Chondrocyte (in vitro differentiated cells): ENCODE results near the gene DNMT3A. TPM values are rescaled to one million over a fixed set of nuclear protein-coding genes. Genes with fewer than 3 reads are reported as not detected.

Experiments
- DNase-seq: peaks from one replicate; pipeline ENCODE4 v3.0.0; 2021; ENCODE audit warnings: mixed read lengths, low spot score
- H3K27ac Mint-ChIP-seq: one replicate; pipeline ENCODE4 v1.8.0; 2021; ENCODE audit warnings: mild to moderate bottlenecking, moderate library complexity, mixed read lengths; ENCODE audit not compliant: unreplicated experiment
- H3K27me3 Mint-ChIP-seq: 2 replicates; pipeline ENCODE4 v1.8.0; 2021; ENCODE audit warnings: low read depth, mixed read lengths
- H3K36me3 Mint-ChIP-seq: 2 replicates; pipeline ENCODE4 v1.8.0; 2021; ENCODE audit warnings: low read depth, mixed read lengths
- H3K4me1 Mint-ChIP-seq: 2 replicates; pipeline ENCODE4 v1.8.0; 2021; ENCODE audit warnings: low read depth, mild to moderate bottlenecking, mixed read lengths
- H3K4me3 Mint-ChIP-seq: one replicate; pipeline ENCODE4 v1.8.0; 2021; ENCODE audit warnings: mild to moderate bottlenecking, moderate library complexity, mixed read lengths; ENCODE audit not compliant: unreplicated experiment
- H3K9me3 Mint-ChIP-seq: 2 replicates; pipeline ENCODE4 v1.8.0; 2021; ENCODE audit warnings: low read depth, mixed read lengths
- CTCF ChIP-seq: fragments of 200-600 bp; sonication (generic); IDR thresholded peaks from 2 replicates; pipeline ENCODE4 v1.5.0; 2021; ENCODE audit warnings: antibody characterized with exemption, mild to moderate bottlenecking, moderate library complexity
- total RNA-seq: library from RNA; stranded (reverse); gene quantifications from 3 replicates; pipeline ENCODE4 v1.2.1, GENCODE V29; 2021

Gene DNMT3A
- total RNA-seq, 1 donor from 2014 or later, result 43.9 TPM

- H3K4me1 Mint-ChIP-seq, result peaks cover 2% of the 10 kb centered on the region
- no peak overlapping the region for H3K4me3 Mint-ChIP-seq
- no peaks in the 10 kb centered on the region for H3K27me3 Mint-ChIP-seq
- no peak for TF ChIP-seq CTCF
- H3K27ac Mint-ChIP-seq, result no peak overlapping the region
- H3K9me3 Mint-ChIP-seq, result no peaks in the 10 kb centered on the region
- no peak for DNase-seq
- peaks cover 41% of the 10 kb centered on the region for H3K36me3 Mint-ChIP-seq
Observed at GRCh38 chr2:25245141-25245540, 96.6 kb downstream of the DNMT3A start.

- no peaks in the 10 kb centered on the region for H3K27me3 Mint-ChIP-seq
- no peak for DNase-seq
- no peak overlapping the region for H3K27ac Mint-ChIP-seq
- H3K36me3 Mint-ChIP-seq, result peaks cover 48% of the 10 kb centered on the region
- TF ChIP-seq CTCF, result no peak
- H3K4me3 Mint-ChIP-seq, result no peak overlapping the region
- no peaks in the 10 kb centered on the region for H3K9me3 Mint-ChIP-seq
- H3K4me1 Mint-ChIP-seq, result no peaks in the 10 kb centered on the region
Observed at GRCh38 chr2:25243995-25244394, 97.7 kb downstream of the DNMT3A start.

DNA sequence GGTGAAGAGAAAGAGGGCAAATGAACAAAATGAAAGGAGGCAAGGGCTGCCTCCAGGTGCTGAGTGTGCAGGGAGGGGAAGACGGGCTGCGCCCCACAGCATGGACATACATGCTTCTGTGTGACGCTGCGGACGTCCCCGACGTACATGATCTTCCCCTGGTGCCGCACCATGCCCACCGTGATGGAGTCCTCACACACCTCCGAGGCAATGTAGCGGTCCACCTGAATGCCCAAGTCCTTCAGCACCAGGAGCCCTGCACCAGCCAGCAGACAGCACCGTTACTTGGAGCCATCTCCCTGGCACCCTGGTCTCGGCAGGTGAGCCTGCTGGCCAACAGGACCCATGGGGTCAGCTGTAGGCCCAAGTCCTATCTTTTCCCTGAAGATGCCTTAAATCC is 100.3 kb downstream of the DNMT3A start:
- H3K36me3 Mint-ChIP-seq, result peaks cover 52% of the 10 kb centered on the region
- no peaks in the 10 kb centered on the region for H3K4me1 Mint-ChIP-seq
- no peak for DNase-seq
- H3K27me3 Mint-ChIP-seq, result no peaks in the 10 kb centered on the region
- no peak overlapping the region for H3K27ac Mint-ChIP-seq
- H3K4me3 Mint-ChIP-seq, result no peak overlapping the region
- no peaks in the 10 kb centered on the region for H3K9me3 Mint-ChIP-seq
- TF ChIP-seq CTCF, result no peak

DNA sequence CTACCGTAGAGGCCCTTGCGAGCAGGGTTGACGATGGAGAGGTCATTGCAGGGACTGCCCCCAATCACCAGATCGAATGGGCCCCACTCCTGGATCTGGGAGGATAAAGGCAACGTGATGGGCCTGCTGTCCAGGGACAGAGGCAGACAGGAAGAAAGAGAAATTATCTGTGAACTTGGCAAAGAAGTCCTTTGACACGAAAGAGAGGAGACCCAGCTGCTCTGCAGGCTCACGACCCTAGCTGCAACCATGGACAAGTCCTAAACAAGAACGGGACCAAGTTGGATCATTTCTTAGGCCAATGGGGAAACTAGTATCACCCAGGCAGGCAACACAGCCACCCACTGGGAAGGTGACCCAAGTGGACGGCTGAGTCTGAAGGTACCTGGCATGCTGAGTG is 101.1 kb downstream of the DNMT3A start:
- DNase-seq, result no peak
- Mint-ChIP-seq H3K27me3 (no peaks in the 10 kb centered on the region), H3K9me3 (no peaks in the 10 kb centered on the region), H3K4me1 (no peaks in the 10 kb centered on the region), H3K4me3 (no peak overlapping the region), H3K27ac (no peak overlapping the region), H3K36me3 (peaks cover 50% of the 10 kb centered on the region)
- no peak for TF ChIP-seq CTCF

DNA sequence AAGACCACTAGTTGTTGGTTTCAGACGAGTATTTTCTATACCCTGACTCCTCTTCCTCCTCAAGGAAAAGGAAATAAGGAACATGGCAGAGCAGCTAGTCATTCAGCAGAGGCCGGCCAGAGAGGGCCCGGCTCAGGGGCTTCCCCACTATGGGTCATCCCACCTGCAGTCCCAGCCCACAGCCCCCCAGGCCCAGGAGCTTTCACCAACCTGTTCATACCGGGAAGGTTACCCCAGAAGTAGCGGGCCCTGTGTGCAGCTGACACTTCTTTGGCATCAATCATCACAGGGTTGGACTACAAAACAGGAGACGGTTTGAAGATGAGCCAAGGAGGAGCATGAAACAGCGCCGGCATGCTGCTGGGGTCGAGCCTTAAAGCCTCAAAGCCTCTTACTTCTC is 102.8 kb downstream of the DNMT3A start:
- H3K36me3 Mint-ChIP-seq, result peaks cover 53% of the 10 kb centered on the region
- DNase-seq, result no peak
- no peaks in the 10 kb centered on the region for H3K9me3 Mint-ChIP-seq
- H3K27ac Mint-ChIP-seq, result no peak overlapping the region
- H3K4me3 Mint-ChIP-seq, result no peak overlapping the region
- no peaks in the 10 kb centered on the region for H3K27me3 Mint-ChIP-seq
- H3K4me1 Mint-ChIP-seq, result no peaks in the 10 kb centered on the region
- no peak for TF ChIP-seq CTCF
